OCI-LY7 (cell line): ENCODE measurements around the gene ABCG8. TPM values are rescaled to one million over a fixed set of nuclear protein-coding genes. Genes with fewer than 3 reads are reported as not detected.

Experiments
- BruUV-seq: library from RNA; stranded (reverse); fragments of 400-500 nt; replicated peaks from 2 replicates; lab custom pipeline; 2021; lab: Mats Ljungman, UMichigan
- CTCF ChIA-PET: fragments of 300-600 bp; sonication (Branson Sonifier 250); formaldehyde crosslinking; loops from one replicate; lab custom pipeline; 2022; ENCODE audit warnings: antibody characterized with exemption; ENCODE audit not compliant: unreplicated experiment; lab: Charles Lee
- POLR2A ChIA-PET: fragments of 300-600 bp; sonication (Branson Sonifier 250); formaldehyde crosslinking; loops from one replicate; lab custom pipeline; 2022; ENCODE audit warnings: antibody characterized with exemption; lab: Charles Lee
- DNase-seq: peaks from one replicate; pipeline ENCODE4 v3.0.0-alpha.2; 2015; ENCODE audit warnings: low spot score
- H2AFZ ChIP-seq: fragments of 200-600 bp; sonication (generic), shearing (Covaris generic); 2 replicates; pipeline ENCODE4 v1.6.1; 2014; ENCODE audit warnings: mild to moderate bottlenecking, antibody characterized with exemption, low read length, moderate library complexity
- H3K27ac ChIP-seq: fragments of 200-600 bp; sonication (generic); 2 replicates; pipeline ENCODE4 v1.5.1; 2014; ENCODE audit warnings: mixed run types, low read depth, mild to moderate bottlenecking, moderate library complexity, low read length, inconsistent platforms; ENCODE audit not compliant: poor library complexity, severe bottlenecking
- H3K36me3 ChIP-seq: fragments of 200-600 bp; sonication (generic); 2 replicates; pipeline ENCODE4 v1.6.1; 2014; ENCODE audit warnings: mild to moderate bottlenecking, antibody characterized with exemption, low read length, moderate library complexity, mixed read lengths; ENCODE audit not compliant: insufficient read depth
- H3K4me1 ChIP-seq: fragments of 200-600 bp; sonication (generic); 2 replicates; pipeline ENCODE4 v1.5.1; 2014; ENCODE audit warnings: mild to moderate bottlenecking, low read length; ENCODE audit not compliant: insufficient read depth, poor library complexity, severe bottlenecking
- H3K4me2 ChIP-seq: fragments of 200-600 bp; sonication (generic); 2 replicates; pipeline ENCODE4 v1.6.1; 2014; ENCODE audit warnings: mild to moderate bottlenecking, low read length
- H3K4me3 ChIP-seq: fragments of 200-600 bp; sonication (generic); 2 replicates; pipeline ENCODE4 v1.5.1; 2014; ENCODE audit warnings: mild to moderate bottlenecking, low read depth, low read length; ENCODE audit not compliant: poor library complexity, severe bottlenecking
- H3K79me2 ChIP-seq: fragments of 200-600 bp; sonication (generic); 2 replicates; pipeline ENCODE4 v1.6.1; 2016; ENCODE audit warnings: low read depth, mild to moderate bottlenecking, low read length, moderate library complexity, mixed read lengths; ENCODE audit not compliant: insufficient read depth
- H3K9me2 ChIP-seq: fragments of 200-600 bp; sonication (generic); 2 replicates; pipeline ENCODE4 v1.6.1; 2016; ENCODE audit warnings: mild to moderate bottlenecking, low read length, mixed read lengths; ENCODE audit not compliant: insufficient read depth
- H3K9me3 ChIP-seq: fragments of 200-600 bp; sonication (generic); 2 replicates; pipeline ENCODE4 v1.6.1; 2014; ENCODE audit warnings: mild to moderate bottlenecking, mixed run types, low read length, mixed read lengths
- H4K20me1 ChIP-seq: fragments of 200-600 bp; sonication (generic); 2 replicates; pipeline ENCODE4 v1.6.1; 2014; ENCODE audit warnings: mild to moderate bottlenecking, antibody characterized with exemption, low read length, moderate library complexity, mixed read lengths; ENCODE audit not compliant: insufficient read depth
- EZH2phosphoT487 ChIP-seq: fragments of 200-600 bp; sonication (generic); IDR thresholded peaks from 2 replicates; pipeline ENCODE4 v1.6.1; 2018; ENCODE audit warnings: low read depth, borderline replicate concordance, mild to moderate bottlenecking, mixed run types, antibody characterized with exemption, low read length, moderate library complexity, mixed read lengths
- intact Hi-C: fragments of 100-400 bp; cut with micrococcal nuclease; formaldehyde crosslinking; loops from one replicate; pipeline ENCODE4 v1.10.0; 2022; ENCODE audit not compliant: unreplicated experiment
- total RNA-seq, 2 experiments: library from RNA; depleted of rRNA in 1 of 2; stranded (reverse); fragments of >200 nt in 1 of 2; shearing (Covaris generic) in 1 of 2; gene quantifications; 2 replicates each; pipeline ENCODE4 v1.2.3, GENCODE V29; 2014 to 2022
- TF ChIP-seq, protein P1 (sequence below): fragments of 200-600 bp; sonication (generic); conservative IDR thresholded peaks from 2 replicates; pipeline ENCODE4 v1.5.1; 2014; ENCODE audit warnings: mild to moderate bottlenecking, antibody characterized with exemption, low read length, moderate library complexity, mixed read lengths

Gene ABCG8
- total RNA-seq, 2 experiments from 2014 or later: not detected

DNA sequence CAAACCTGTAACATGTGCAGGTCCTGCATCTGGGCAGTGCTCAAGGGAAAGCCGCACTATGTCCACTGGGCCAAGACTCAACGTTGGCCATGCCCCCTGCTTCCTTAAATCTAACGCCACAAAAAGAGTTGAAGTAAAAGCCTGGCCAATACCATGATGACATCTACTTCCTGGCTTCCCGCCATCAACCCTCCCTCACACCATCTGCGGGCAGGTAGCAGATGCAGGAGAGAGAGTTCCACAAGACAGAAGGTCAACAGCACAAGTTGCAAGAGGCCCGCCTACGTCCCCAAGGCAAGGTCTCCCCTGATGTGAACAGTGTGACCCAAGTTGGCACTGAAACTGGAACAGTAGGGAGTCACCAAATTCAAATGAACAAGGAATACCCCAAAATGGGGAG, 48.4 kb downstream of the ABCG8 start:
- Histone ChIP-seq H3K27ac (no peak overlapping the region), H3K4me1 (no peaks in the 10 kb centered on the region), H2AFZ (no peak overlapping the region), H3K9me2 (no peaks in the 10 kb centered on the region), H4K20me1 (no peaks in the 10 kb centered on the region), H3K79me2 (no peaks in the 10 kb centered on the region), H3K4me3 (no peak overlapping the region), H3K36me3 (peaks cover 69% of the 10 kb centered on the region), H3K4me2 (no peak overlapping the region), H3K9me3 (no peaks in the 10 kb centered on the region)
- no TSS peak for BruUV-seq
- DNase-seq: no peak
- TF ChIP-seq, protein P1, sequence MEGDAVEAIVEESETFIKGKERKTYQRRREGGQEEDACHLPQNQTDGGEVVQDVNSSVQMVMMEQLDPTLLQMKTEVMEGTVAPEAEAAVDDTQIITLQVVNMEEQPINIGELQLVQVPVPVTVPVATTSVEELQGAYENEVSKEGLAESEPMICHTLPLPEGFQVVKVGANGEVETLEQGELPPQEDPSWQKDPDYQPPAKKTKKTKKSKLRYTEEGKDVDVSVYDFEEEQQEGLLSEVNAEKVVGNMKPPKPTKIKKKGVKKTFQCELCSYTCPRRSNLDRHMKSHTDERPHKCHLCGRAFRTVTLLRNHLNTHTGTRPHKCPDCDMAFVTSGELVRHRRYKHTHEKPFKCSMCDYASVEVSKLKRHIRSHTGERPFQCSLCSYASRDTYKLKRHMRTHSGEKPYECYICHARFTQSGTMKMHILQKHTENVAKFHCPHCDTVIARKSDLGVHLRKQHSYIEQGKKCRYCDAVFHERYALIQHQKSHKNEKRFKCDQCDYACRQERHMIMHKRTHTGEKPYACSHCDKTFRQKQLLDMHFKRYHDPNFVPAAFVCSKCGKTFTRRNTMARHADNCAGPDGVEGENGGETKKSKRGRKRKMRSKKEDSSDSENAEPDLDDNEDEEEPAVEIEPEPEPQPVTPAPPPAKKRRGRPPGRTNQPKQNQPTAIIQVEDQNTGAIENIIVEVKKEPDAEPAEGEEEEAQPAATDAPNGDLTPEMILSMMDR: no peak
- no peak for TF ChIP-seq EZH2phosphoT487
- intact Hi-C loops: no loop called here
- ChIA-PET CTCF (no interaction called here), POLR2A (no interaction called here)

DNA sequence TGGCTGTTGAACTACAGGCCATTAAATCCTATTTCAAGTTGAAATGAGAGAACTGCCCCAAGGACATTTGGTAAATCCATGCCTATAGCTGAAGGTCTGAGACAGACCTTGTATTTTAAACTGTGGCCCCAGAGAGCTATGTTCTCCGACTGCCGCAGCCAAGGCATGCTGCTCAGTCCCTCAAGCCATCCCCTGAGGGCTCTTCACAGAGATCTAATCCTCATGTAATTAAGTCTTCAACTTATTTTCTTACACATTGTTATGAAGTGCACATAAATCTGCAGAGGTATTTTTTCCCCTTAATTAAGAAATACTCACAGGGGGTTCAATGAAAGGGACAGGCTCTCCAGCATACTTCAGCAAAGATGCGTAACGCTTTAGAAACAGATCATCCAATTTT, 50.6 kb downstream of the ABCG8 start:
- TF ChIP-seq, protein P1: no peak
- no peak for TF ChIP-seq EZH2phosphoT487
- no peak overlapping the region for H3K4me3 ChIP-seq
- no peaks in the 10 kb centered on the region for H3K9me2 ChIP-seq
- no peaks in the 10 kb centered on the region for H4K20me1 ChIP-seq
- H3K79me2 ChIP-seq: no peaks in the 10 kb centered on the region
- CTCF ChIA-PET: no interaction called here
- H3K36me3 ChIP-seq: peaks cover 92% of the 10 kb centered on the region
- intact Hi-C loops: no loop called here
- POLR2A ChIA-PET: interaction anchor here (0.6 to 1.4 kb wide), 3 partner anchors 23 to 485 kb away, joined by 3 to 7 read pairs (median 3); no protein-coding TSS in a partner anchor
- no TSS peak for BruUV-seq
- H3K4me1 ChIP-seq: no peaks in the 10 kb centered on the region
- no peak overlapping the region for H2AFZ ChIP-seq
- no peaks in the 10 kb centered on the region for H3K9me3 ChIP-seq
- H3K27ac ChIP-seq: no peak overlapping the region
- no peak overlapping the region for H3K4me2 ChIP-seq
- DNase-seq: no peak

DNA sequence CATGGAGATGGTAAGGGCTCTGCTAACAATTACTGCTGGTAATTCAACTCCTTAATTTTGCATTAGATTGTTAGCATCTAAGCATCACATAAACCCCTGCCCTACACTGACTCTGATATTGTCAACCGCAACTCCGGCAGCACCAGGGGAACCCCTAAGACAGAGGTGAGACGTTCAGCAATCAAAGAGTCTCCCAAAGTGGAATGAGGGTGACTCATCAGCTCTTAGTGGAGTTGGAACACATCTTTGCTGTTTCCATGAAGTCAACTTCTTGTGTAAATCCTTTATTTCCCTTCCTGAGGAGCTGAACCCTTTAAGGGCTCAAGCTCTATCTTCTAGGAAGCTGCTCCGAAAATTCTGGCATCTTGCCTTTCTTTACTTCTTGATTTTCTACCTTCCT, 52.1 kb downstream of the ABCG8 start:
- intact Hi-C loops: no loop called here
- BruUV-seq: no TSS peak
- DNase-seq: no peak
- CTCF ChIA-PET: no interaction called here
- Histone ChIP-seq H3K27ac (no peak overlapping the region), H3K9me2 (no peaks in the 10 kb centered on the region), H3K79me2 (no peaks in the 10 kb centered on the region), H2AFZ (no peak overlapping the region), H4K20me1 (no peaks in the 10 kb centered on the region), H3K4me2 (no peak overlapping the region), H3K36me3 (peaks cover 98% of the 10 kb centered on the region), H3K9me3 (no peaks in the 10 kb centered on the region), H3K4me1 (no peaks in the 10 kb centered on the region), H3K4me3 (no peak overlapping the region)
- TF ChIP-seq EZH2phosphoT487: no peak
- TF ChIP-seq, protein P1: no peak
- POLR2A ChIA-PET: interaction anchor here (1.4 kb wide), 1 partner anchor 37 kb away, joined by 3 read pairs; no protein-coding TSS in a partner anchor
